Hepatocyte (in vitro differentiated cells): ENCODE results near the gene RFX8.

Experiments used
- EZH2 ChIP-seq: fragments of 200-600 bp; sonication (generic); IDR thresholded peaks from 2 replicates; pipeline ENCODE4 v1.6.1; 2016; ENCODE audit warnings: antibody characterized with exemption, mild to moderate bottlenecking, borderline replicate concordance
- TF ChIP-seq, protein P1 (sequence below): fragments of 200-600 bp; sonication (generic); IDR thresholded peaks from 2 replicates; pipeline ENCODE4 v1.5.1; 2016; ENCODE audit warnings: antibody characterized with exemption, mild to moderate bottlenecking; ENCODE audit not compliant: poor library complexity

DNA sequence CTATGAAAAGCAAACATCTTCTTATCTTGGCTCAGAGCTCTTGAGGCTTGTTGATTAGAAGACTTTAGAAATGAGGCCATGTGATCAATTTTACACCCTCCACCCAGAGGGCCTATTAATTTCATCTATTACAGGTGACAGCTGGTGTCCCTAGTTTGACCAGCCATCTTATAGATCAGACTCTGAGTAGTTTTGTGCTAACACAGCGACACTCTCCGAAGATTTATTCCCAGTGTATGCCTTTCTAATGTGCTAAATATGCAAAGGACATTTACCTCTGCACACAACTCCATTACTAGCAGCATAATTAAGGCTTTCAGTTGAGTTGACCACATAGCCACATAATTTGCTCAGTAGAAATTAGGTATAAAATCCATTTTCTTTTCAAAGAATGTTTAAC, 2.6 kb upstream of the RFX8 start:
- TF ChIP-seq, protein P1, sequence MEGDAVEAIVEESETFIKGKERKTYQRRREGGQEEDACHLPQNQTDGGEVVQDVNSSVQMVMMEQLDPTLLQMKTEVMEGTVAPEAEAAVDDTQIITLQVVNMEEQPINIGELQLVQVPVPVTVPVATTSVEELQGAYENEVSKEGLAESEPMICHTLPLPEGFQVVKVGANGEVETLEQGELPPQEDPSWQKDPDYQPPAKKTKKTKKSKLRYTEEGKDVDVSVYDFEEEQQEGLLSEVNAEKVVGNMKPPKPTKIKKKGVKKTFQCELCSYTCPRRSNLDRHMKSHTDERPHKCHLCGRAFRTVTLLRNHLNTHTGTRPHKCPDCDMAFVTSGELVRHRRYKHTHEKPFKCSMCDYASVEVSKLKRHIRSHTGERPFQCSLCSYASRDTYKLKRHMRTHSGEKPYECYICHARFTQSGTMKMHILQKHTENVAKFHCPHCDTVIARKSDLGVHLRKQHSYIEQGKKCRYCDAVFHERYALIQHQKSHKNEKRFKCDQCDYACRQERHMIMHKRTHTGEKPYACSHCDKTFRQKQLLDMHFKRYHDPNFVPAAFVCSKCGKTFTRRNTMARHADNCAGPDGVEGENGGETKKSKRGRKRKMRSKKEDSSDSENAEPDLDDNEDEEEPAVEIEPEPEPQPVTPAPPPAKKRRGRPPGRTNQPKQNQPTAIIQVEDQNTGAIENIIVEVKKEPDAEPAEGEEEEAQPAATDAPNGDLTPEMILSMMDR, result no peak
- no peak for TF ChIP-seq EZH2
